ENCODE measurements around the gene MAPK8IP1.

MAPK8IP1 gene

GRCh38 chr11:45889966-45890365 lies 4.5 kb downstream of the MAPK8IP1 start:
- no peaks in the 10 kb centered on the region for H3K9me3 Mint-ChIP-seq
- H3K4me1 Mint-ChIP-seq: peaks cover 21% of the 10 kb centered on the region
- peaks cover 61% of the 10 kb centered on the region for H3K27me3 Mint-ChIP-seq (ENCODE audit: low read depth, poor library complexity)
- no peak overlapping the region for H3K27ac Mint-ChIP-seq
- no peaks in the 10 kb centered on the region for H3K36me3 Mint-ChIP-seq (ENCODE audit: low read depth)
- TF ChIP-seq CTCF (IDR thresholded peaks at IDR 0.05): no peak
- H3K4me3 Mint-ChIP-seq: no peak overlapping the region
- DNase-seq: no peak

- Mint-ChIP-seq H3K4me3 (no peak overlapping the region), H3K27me3 (ENCODE audit: low read depth, poor library complexity) (peaks cover 55% of the 10 kb centered on the region), H3K36me3 (ENCODE audit: low read depth) (no peaks in the 10 kb centered on the region), H3K27ac (no peak overlapping the region), H3K9me3 (no peaks in the 10 kb centered on the region), H3K4me1 (peaks cover 23% of the 10 kb centered on the region)
- no peak for DNase-seq
- TF ChIP-seq CTCF (IDR thresholded peaks at IDR 0.05): no peak
These were observed 5.6 kb downstream of the MAPK8IP1 start for GRCh38 chr11:45890886-45891550.

- H3K36me3 Mint-ChIP-seq (ENCODE audit: low read depth): no peaks in the 10 kb centered on the region
- no peak for DNase-seq
- H3K9me3 Mint-ChIP-seq: no peaks in the 10 kb centered on the region
- no peak overlapping the region for H3K27ac Mint-ChIP-seq
- H3K4me3 Mint-ChIP-seq: no peak overlapping the region
- H3K27me3 Mint-ChIP-seq (ENCODE audit: low read depth, poor library complexity): peaks cover 38% of the 10 kb centered on the region
- TF ChIP-seq CTCF (IDR thresholded peaks at IDR 0.05): no peak
- H3K4me1 Mint-ChIP-seq: peaks cover 42% of the 10 kb centered on the region
These were observed 7.4 kb downstream of the MAPK8IP1 start for GRCh38 chr11:45892856-45893255.

- H3K36me3 Mint-ChIP-seq (ENCODE audit: low read depth): no peaks in the 10 kb centered on the region
- peaks cover 22% of the 10 kb centered on the region for H3K27me3 Mint-ChIP-seq (ENCODE audit: low read depth, poor library complexity)
- no peaks in the 10 kb centered on the region for H3K9me3 Mint-ChIP-seq
- no peak overlapping the region for H3K27ac Mint-ChIP-seq
- no peak overlapping the region for H3K4me3 Mint-ChIP-seq
- H3K4me1 Mint-ChIP-seq: peaks cover 57% of the 10 kb centered on the region
- DNase-seq: no peak
- TF ChIP-seq CTCF (IDR thresholded peaks at IDR 0.05): no peak
These were observed 9.2 kb downstream of the MAPK8IP1 start for GRCh38 chr11:45894555-45895247.

- peaks cover 19% of the 10 kb centered on the region for H3K27me3 Mint-ChIP-seq (ENCODE audit: low read depth, poor library complexity)
- H3K4me3 Mint-ChIP-seq: no peak overlapping the region
- TF ChIP-seq CTCF (IDR thresholded peaks at IDR 0.05): no peak
- H3K4me1 Mint-ChIP-seq: peaks cover 62% of the 10 kb centered on the region
- H3K36me3 Mint-ChIP-seq (ENCODE audit: low read depth): no peaks in the 10 kb centered on the region
- DNase-seq: no peak
- H3K9me3 Mint-ChIP-seq: no peaks in the 10 kb centered on the region
- H3K27ac Mint-ChIP-seq: no peak overlapping the region
These were observed 10.3 kb downstream of the MAPK8IP1 start for GRCh38 chr11:45895553-45896259.

All from nephron progenitor cell (in vitro differentiated cells).